ENCODE data around the gene CTSK.
"Not testable (repeated sequence)": the region's sequence is repeated elsewhere in the genome, so short reads cannot be mapped to it uniquely, and the experiment has no call there.

- TF ChIP-seq, protein P1, sequence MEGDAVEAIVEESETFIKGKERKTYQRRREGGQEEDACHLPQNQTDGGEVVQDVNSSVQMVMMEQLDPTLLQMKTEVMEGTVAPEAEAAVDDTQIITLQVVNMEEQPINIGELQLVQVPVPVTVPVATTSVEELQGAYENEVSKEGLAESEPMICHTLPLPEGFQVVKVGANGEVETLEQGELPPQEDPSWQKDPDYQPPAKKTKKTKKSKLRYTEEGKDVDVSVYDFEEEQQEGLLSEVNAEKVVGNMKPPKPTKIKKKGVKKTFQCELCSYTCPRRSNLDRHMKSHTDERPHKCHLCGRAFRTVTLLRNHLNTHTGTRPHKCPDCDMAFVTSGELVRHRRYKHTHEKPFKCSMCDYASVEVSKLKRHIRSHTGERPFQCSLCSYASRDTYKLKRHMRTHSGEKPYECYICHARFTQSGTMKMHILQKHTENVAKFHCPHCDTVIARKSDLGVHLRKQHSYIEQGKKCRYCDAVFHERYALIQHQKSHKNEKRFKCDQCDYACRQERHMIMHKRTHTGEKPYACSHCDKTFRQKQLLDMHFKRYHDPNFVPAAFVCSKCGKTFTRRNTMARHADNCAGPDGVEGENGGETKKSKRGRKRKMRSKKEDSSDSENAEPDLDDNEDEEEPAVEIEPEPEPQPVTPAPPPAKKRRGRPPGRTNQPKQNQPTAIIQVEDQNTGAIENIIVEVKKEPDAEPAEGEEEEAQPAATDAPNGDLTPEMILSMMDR (IDR thresholded peaks at IDR 0.05; ENCODE audit: low read depth, low read length, missing input control): not testable (repeated sequence)
- TF ChIP-seq YY1 (IDR thresholded peaks at IDR 0.05); TAF1 (conservative IDR thresholded peaks at IDR 0.05); HNF4G (IDR thresholded peaks at IDR 0.05); RXRA (IDR thresholded peaks at IDR 0.05); RAD21 (IDR thresholded peaks at IDR 0.05); MAX (IDR thresholded peaks at IDR 0.05); NR2F2 (IDR thresholded peaks at IDR 0.05); FOXA1 (IDR thresholded peaks at IDR 0.05): not testable (repeated sequence)
- TF ChIP-seq, protein P2, sequence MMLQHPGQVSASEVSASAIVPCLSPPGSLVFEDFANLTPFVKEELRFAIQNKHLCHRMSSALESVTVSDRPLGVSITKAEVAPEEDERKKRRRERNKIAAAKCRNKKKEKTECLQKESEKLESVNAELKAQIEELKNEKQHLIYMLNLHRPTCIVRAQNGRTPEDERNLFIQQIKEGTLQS (IDR thresholded peaks at IDR 0.05): not testable (repeated sequence)
- TF ChIP-seq, protein P3, sequence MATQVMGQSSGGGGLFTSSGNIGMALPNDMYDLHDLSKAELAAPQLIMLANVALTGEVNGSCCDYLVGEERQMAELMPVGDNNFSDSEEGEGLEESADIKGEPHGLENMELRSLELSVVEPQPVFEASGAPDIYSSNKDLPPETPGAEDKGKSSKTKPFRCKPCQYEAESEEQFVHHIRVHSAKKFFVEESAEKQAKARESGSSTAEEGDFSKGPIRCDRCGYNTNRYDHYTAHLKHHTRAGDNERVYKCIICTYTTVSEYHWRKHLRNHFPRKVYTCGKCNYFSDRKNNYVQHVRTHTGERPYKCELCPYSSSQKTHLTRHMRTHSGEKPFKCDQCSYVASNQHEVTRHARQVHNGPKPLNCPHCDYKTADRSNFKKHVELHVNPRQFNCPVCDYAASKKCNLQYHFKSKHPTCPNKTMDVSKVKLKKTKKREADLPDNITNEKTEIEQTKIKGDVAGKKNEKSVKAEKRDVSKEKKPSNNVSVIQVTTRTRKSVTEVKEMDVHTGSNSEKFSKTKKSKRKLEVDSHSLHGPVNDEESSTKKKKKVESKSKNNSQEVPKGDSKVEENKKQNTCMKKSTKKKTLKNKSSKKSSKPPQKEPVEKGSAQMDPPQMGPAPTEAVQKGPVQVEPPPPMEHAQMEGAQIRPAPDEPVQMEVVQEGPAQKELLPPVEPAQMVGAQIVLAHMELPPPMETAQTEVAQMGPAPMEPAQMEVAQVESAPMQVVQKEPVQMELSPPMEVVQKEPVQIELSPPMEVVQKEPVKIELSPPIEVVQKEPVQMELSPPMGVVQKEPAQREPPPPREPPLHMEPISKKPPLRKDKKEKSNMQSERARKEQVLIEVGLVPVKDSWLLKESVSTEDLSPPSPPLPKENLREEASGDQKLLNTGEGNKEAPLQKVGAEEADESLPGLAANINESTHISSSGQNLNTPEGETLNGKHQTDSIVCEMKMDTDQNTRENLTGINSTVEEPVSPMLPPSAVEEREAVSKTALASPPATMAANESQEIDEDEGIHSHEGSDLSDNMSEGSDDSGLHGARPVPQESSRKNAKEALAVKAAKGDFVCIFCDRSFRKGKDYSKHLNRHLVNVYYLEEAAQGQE (IDR thresholded peaks at IDR 0.05): not testable (repeated sequence)
These were observed 32.8 kb upstream of the CTSK start for GRCh38 chr1:150840850-150841249.
